ENCODE results near the gene ZFYVE26. TPM values are rescaled to one million over a fixed set of nuclear protein-coding genes. Genes with fewer than 3 reads are reported as not detected.

ZFYVE26 gene
- total RNA-seq, 2 donors from 2014 or later = 19.1 to 19.2 TPM

DNA sequence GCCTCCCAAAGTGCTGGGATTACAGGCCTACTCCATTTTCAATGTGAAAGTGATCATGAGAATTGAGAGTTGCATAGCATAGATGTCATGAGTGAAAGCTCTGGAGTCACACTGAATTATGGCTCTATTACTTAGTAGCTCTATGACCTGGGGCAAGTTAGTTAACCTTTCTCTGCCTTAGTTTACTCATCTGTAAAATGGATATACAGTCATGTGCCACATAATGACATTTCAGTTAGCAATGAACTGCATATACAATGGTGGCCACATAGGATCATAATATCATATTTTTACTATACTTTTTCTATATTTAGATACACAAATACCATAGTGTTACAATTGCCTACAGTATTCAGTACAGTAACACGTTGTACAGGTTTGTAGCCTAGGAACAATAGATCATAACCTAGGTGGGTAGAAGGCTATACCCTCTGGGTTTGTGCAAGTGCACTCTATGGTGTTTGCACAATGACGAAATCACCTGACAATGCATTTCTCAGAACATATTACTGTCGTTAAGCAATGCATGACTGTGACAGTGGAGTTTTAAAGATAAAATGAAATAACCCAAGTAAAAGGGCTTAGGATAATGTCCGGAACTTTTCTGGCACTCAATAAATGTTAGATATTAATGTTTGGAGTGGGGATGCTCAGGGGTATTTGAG is 53.1 kb downstream of the ZFYVE26 start:
- Histone ChIP-seq H3K4me1 (no peaks in the 10 kb centered on the region), H3K4me3 (no peak overlapping the region), H3K27ac (peak overlapping the region; percentile 13), H3K9ac (ENCODE audit: low read depth in 2 of 2, low read length in 2 of 2) (peak overlapping the region in 1 of 2 donors; percentile 38), H3K36me3 (no peaks in the 10 kb centered on the region), H3K27me3 (no peaks in the 10 kb centered on the region), H3K9me3 (no peaks in the 10 kb centered on the region)
- peak; percentile 25 for DNase-seq
- TF ChIP-seq, protein P1, sequence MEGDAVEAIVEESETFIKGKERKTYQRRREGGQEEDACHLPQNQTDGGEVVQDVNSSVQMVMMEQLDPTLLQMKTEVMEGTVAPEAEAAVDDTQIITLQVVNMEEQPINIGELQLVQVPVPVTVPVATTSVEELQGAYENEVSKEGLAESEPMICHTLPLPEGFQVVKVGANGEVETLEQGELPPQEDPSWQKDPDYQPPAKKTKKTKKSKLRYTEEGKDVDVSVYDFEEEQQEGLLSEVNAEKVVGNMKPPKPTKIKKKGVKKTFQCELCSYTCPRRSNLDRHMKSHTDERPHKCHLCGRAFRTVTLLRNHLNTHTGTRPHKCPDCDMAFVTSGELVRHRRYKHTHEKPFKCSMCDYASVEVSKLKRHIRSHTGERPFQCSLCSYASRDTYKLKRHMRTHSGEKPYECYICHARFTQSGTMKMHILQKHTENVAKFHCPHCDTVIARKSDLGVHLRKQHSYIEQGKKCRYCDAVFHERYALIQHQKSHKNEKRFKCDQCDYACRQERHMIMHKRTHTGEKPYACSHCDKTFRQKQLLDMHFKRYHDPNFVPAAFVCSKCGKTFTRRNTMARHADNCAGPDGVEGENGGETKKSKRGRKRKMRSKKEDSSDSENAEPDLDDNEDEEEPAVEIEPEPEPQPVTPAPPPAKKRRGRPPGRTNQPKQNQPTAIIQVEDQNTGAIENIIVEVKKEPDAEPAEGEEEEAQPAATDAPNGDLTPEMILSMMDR (IDR thresholded peaks at IDR 0.05) = no peak
- intact Hi-C loops (cut with DNase I) = no loop called here

DNA sequence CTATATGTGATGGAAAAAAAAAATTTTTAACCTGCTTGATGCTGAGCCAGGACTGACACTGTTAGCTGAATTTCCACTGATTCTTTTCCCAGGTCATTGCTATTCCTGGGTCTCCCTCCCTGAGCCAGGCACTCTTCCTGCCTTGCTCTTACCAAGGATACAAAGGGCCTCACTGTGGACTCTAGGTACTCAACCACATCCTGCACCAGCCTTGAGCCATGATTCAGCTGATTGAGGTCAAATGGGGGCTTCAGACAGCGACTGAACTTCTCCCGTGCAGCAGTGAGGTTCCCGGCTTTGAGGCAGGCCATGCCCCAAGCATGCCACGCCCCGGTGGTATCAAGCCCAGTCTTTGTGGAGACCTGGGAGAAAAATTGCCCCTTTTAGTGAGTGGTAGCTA is 54.3 kb downstream of the ZFYVE26 start:
- Histone ChIP-seq H3K9me3 (no peaks in the 10 kb centered on the region), H3K36me3 (no peaks in the 10 kb centered on the region), H3K9ac (ENCODE audit: low read depth in 2 of 2, low read length in 2 of 2) (no peak overlapping the region), H3K4me3 (no peak overlapping the region), H3K27me3 (no peaks in the 10 kb centered on the region), H3K27ac (no peak overlapping the region), H3K4me1 (no peaks in the 10 kb centered on the region)
- no peak for DNase-seq
- intact Hi-C loops (cut with DNase I) = no loop called here
- TF ChIP-seq, protein P1 (IDR thresholded peaks at IDR 0.05) = no peak

DNA sequence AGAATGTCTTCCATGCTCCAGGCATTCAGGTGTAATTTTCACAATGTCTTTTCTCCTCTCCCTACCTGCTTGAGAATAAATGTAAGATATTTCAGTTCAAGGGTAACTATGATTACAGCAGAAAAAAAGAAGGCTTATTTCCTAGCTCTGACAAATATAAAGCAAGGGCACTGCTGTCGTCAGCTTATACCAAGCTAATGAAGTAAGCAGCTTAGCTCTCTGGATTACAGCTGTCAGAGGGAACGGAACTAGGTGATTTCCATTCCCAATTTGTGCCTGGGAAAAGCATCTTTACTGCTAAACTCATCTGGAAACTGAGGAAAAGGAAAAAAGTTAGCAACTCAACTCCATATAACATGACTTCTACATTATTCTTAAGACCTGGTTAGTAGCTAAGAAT is 56.5 kb downstream of the ZFYVE26 start:
- intact Hi-C loops (cut with DNase I) = no loop called here
- Histone ChIP-seq H3K27me3 (no peaks in the 10 kb centered on the region), H3K9ac (ENCODE audit: low read depth in 2 of 2, low read length in 2 of 2) (no peak overlapping the region), H3K9me3 (no peaks in the 10 kb centered on the region), H3K36me3 (no peaks in the 10 kb centered on the region), H3K4me1 (no peaks in the 10 kb centered on the region), H3K4me3 (no peak overlapping the region), H3K27ac (no peak overlapping the region)
- TF ChIP-seq, protein P1 (IDR thresholded peaks at IDR 0.05) = no peak
- no peak for DNase-seq

DNA sequence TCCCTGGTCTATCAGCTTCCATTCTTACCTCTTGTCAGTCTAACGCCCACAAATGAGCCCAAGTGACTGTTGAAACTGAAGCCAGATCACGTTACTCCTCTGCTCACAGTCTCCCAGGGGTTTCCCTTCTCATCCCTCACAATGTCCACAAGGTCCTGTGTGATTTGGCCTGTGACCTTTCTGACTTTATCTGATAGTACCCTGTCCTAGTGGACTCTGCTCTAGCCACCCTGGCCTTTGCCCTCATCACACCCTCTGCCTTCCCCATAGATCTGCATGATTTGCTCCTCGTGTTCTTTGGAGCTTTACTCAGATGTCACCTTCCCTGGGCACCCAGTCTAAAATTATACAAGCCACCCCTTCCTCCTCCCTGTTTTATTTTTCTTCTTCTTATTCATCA is 59.2 kb downstream of the ZFYVE26 start:
- H3K4me3 ChIP-seq = no peak overlapping the region
- no peaks in the 10 kb centered on the region for H3K4me1 ChIP-seq
- no peak for DNase-seq
- peaks cover 8% of the 10 kb centered on the region for H3K36me3 ChIP-seq
- H3K27me3 ChIP-seq = no peaks in the 10 kb centered on the region
- no peak overlapping the region for H3K9ac ChIP-seq (ENCODE audit: low read depth in 2 of 2, low read length in 2 of 2)
- no peak overlapping the region for H3K27ac ChIP-seq
- no peaks in the 10 kb centered on the region for H3K9me3 ChIP-seq
- intact Hi-C loops (cut with DNase I) = no loop called here
- TF ChIP-seq, protein P1 (IDR thresholded peaks at IDR 0.05) = no peak

DNA sequence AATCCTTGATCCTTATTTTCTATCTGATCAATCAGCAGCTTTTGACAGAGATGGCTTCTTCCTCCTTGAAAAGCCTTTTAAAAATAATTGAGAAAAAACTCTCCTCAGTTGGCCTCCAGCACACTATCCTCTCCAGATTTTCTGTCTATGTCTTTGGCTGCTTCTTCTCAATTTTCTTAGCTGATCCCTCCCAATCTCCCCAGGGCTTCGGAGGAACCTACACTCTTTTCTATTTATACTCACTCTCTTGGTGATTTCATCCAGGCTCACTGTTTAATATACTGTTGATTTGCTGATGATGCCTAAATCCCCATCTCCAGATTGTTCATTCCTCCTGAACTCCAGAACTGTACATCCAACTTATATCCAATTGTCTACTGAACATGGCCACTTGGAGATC is 59.9 kb downstream of the ZFYVE26 start:
- Histone ChIP-seq H3K9me3 (no peaks in the 10 kb centered on the region), H3K4me1 (no peaks in the 10 kb centered on the region), H3K4me3 (no peak overlapping the region), H3K9ac (ENCODE audit: low read depth in 2 of 2, low read length in 2 of 2) (no peak overlapping the region), H3K27ac (no peak overlapping the region), H3K36me3 (peaks cover 8% of the 10 kb centered on the region), H3K27me3 (no peaks in the 10 kb centered on the region)
- TF ChIP-seq, protein P1 (IDR thresholded peaks at IDR 0.05) = no peak
- no peak for DNase-seq
- intact Hi-C loops (cut with DNase I) = no loop called here

All from colonic mucosa (tissue), 4 donors.